Activated CD4-positive, alpha-beta T cell treated with anti-CD3 and anti-CD28 coated beads for 36 hours (primary cell): Measurements from ENCODE around the gene RECK. TPM values are rescaled to one million over a fixed set of nuclear protein-coding genes. Genes with fewer than 3 reads are reported as not detected.

ENCODE experiments used
- ATAC-seq: fragments of 200-7000 bp; cut with Tn5 transposase; one replicate; pipeline ENCODE4 v1.10.0; 2021; ENCODE audit warnings: mild to moderate bottlenecking, moderate library complexity
- CTCF ChIA-PET: fragments of 350-600 bp; sonication (Branson Sonifier 250); formaldehyde crosslinking; loops from one replicate; lab custom pipeline; 2021; ENCODE audit warnings: antibody characterized with exemption; lab: Charles Lee
- POLR2A ChIA-PET: fragments of 350-600 bp; sonication (Branson Sonifier 250); formaldehyde crosslinking; loops from one replicate; lab custom pipeline; 2021; ENCODE audit warnings: antibody characterized with exemption, inconsistent platforms; lab: Charles Lee
- DNase-seq: peaks from one replicate; pipeline ENCODE4 v3.0.0-alpha.2; 2020
- H3K27ac Mint-ChIP-seq: one replicate; pipeline ENCODE4 v1.8.0; 2021; ENCODE audit warnings: mixed read lengths
- H3K27me3 Mint-ChIP-seq: one replicate; pipeline ENCODE4 v1.8.0; 2021; ENCODE audit warnings: mixed read lengths
- H3K36me3 Mint-ChIP-seq: one replicate; pipeline ENCODE4 v1.8.0; 2021; ENCODE audit warnings: low read depth, mixed read lengths
- H3K4me1 Mint-ChIP-seq: one replicate; pipeline ENCODE4 v1.8.0; 2021; ENCODE audit warnings: mixed read lengths
- H3K4me3 Mint-ChIP-seq: one replicate; pipeline ENCODE4 v1.8.0; 2021; ENCODE audit warnings: mild to moderate bottlenecking, moderate library complexity, mixed read lengths
- H3K9me3 Mint-ChIP-seq: one replicate; pipeline ENCODE4 v1.8.0; 2021; ENCODE audit warnings: low read depth, mixed read lengths
- intact Hi-C, 2 experiments: fragments of 100-400 bp; cut with DNase I in 1 of 2; cut with micrococcal nuclease in 1 of 2; formaldehyde crosslinking; loops; one replicate each; pipeline versions ENCODE4 v1.14.2 to v1.15.1; 2022 to 2024; cut with DNase I, micrococcal nuclease
- total RNA-seq, 2 experiments: library from RNA; stranded (reverse); gene quantifications; one replicate each; pipeline ENCODE4 v1.2.3, GENCODE V29; 2021

Gene RECK
- total RNA-seq, 2 experiments from 2014 or later, result 5.0 to 5.6 TPM

- peaks cover 66% of the 10 kb centered on the region for H3K4me1 Mint-ChIP-seq
- CTCF ChIA-PET, result no interaction called here
- no peak for DNase-seq
- intact Hi-C loops, result loop anchor here (5.0 kb wide), 3 partner anchors 36 to 349 kb away; no protein-coding TSS in a partner anchor
- no peak overlapping the region for H3K27ac Mint-ChIP-seq
- H3K36me3 Mint-ChIP-seq, result no peaks in the 10 kb centered on the region
- H3K27me3 Mint-ChIP-seq, result no peaks in the 10 kb centered on the region
- no peak for ATAC-seq
- no peak overlapping the region for H3K4me3 Mint-ChIP-seq
- H3K9me3 Mint-ChIP-seq, result no peaks in the 10 kb centered on the region
- POLR2A ChIA-PET, result no interaction called here
These were observed 101.8 kb downstream of the RECK start for GRCh38 chr9:36138496-36138895.

GRCh38 chr9:36138901-36139300 lies 102.2 kb downstream of the RECK start:
- H3K9me3 Mint-ChIP-seq, result no peaks in the 10 kb centered on the region
- DNase-seq (no peak), ATAC-seq (no peak)
- no peaks in the 10 kb centered on the region for H3K27me3 Mint-ChIP-seq
- ChIA-PET POLR2A (no interaction called here), CTCF (interaction anchor here (0.6 to 1.6 kb wide), 2 partner anchors 37 to 303 kb away, joined by 3 read pairs; no protein-coding TSS in a partner anchor)
- no peak overlapping the region for H3K4me3 Mint-ChIP-seq
- peaks cover 70% of the 10 kb centered on the region for H3K4me1 Mint-ChIP-seq
- intact Hi-C loops, result loop anchor here (5.0 kb wide), 3 partner anchors 37 to 348 kb away; no protein-coding TSS in a partner anchor
- H3K27ac Mint-ChIP-seq, result no peak overlapping the region
- H3K36me3 Mint-ChIP-seq, result peaks cover 1% of the 10 kb centered on the region

GRCh38 chr9:36140086-36141084 lies 103.7 kb downstream of the RECK start:
- peaks cover 85% of the 10 kb centered on the region for H3K4me1 Mint-ChIP-seq
- H3K4me3 Mint-ChIP-seq, result peak overlapping the region; percentile 46
- POLR2A ChIA-PET, result no interaction called here
- peaks cover 2% of the 10 kb centered on the region for H3K9me3 Mint-ChIP-seq
- CTCF ChIA-PET, result interaction anchor here (0.6 to 1.6 kb wide), 5 partner anchors 26 to 389 kb away, joined by 3 to 8 read pairs (median 3); no protein-coding TSS in a partner anchor
- DNase-seq (peak; percentile 68), ATAC-seq (peak; percentile 6)
- no peaks in the 10 kb centered on the region for H3K27me3 Mint-ChIP-seq
- intact Hi-C loops, result loop anchor here (1.0 kb wide), 2 partner anchors 11 to 104 kb away; partner anchors contain the start of gene RECK (in 1 of the 2)
- H3K36me3 Mint-ChIP-seq, result peaks cover 13% of the 10 kb centered on the region
- H3K27ac Mint-ChIP-seq, result peak overlapping the region; percentile 75

- Mint-ChIP-seq H3K4me3 (no peak overlapping the region), H3K4me1 (peaks cover 90% of the 10 kb centered on the region), H3K9me3 (peaks cover 11% of the 10 kb centered on the region), H3K36me3 (peaks cover 22% of the 10 kb centered on the region), H3K27ac (no peak overlapping the region), H3K27me3 (no peaks in the 10 kb centered on the region)
- no peak for ATAC-seq
- ChIA-PET CTCF (interaction anchor here (1.0 kb wide), 1 partner anchor 26 kb away, joined by 3 read pairs; no protein-coding TSS in a partner anchor), POLR2A (no interaction called here)
- DNase-seq, result no peak
- intact Hi-C loops, result no loop called here
These were observed 104.6 kb downstream of the RECK start for GRCh38 chr9:36141288-36141687.

GRCh38 chr9:36141761-36142160 lies 105.0 kb downstream of the RECK start:
- ATAC-seq (no peak), DNase-seq (no peak)
- H3K4me3 Mint-ChIP-seq, result no peak overlapping the region
- ChIA-PET POLR2A (no interaction called here), CTCF (interaction anchor here (1.0 to 1.4 kb wide), 3 partner anchors 9 to 25 kb away, joined by 3 to 4 read pairs (median 3); no protein-coding TSS in a partner anchor)
- H3K27me3 Mint-ChIP-seq, result no peaks in the 10 kb centered on the region
- H3K36me3 Mint-ChIP-seq, result peaks cover 24% of the 10 kb centered on the region
- intact Hi-C loops, result no loop called here
- peaks cover 91% of the 10 kb centered on the region for H3K4me1 Mint-ChIP-seq
- H3K9me3 Mint-ChIP-seq, result peaks cover 12% of the 10 kb centered on the region
- peak overlapping the region; percentile 72 for H3K27ac Mint-ChIP-seq

GRCh38 chr9:36142510-36143244 lies 106.0 kb downstream of the RECK start:
- CTCF ChIA-PET, result interaction anchor here (1.2 to 1.4 kb wide), 2 partner anchors 8 to 12 kb away, joined by 3 to 4 read pairs; no protein-coding TSS in a partner anchor
- DNase-seq (no peak), ATAC-seq (peak; percentile 15)
- Mint-ChIP-seq H3K27ac (peak overlapping the region; percentile 89), H3K4me1 (peaks cover 93% of the 10 kb centered on the region), H3K27me3 (no peaks in the 10 kb centered on the region), H3K4me3 (peak overlapping the region; percentile 67), H3K36me3 (peaks cover 29% of the 10 kb centered on the region), H3K9me3 (peaks cover 12% of the 10 kb centered on the region)
- intact Hi-C loops, result no loop called here
- POLR2A ChIA-PET, result interaction anchor here (1.2 kb wide), 1 partner anchor 48 kb away, joined by 3 read pairs; the partner anchor contains the start of gene CLTA

- POLR2A ChIA-PET, result interaction anchor here (1.2 kb wide), 1 partner anchor 47 kb away, joined by 3 read pairs; the partner anchor contains the start of gene CLTA
- H3K27me3 Mint-ChIP-seq, result no peaks in the 10 kb centered on the region
- H3K4me3 Mint-ChIP-seq, result peak overlapping the region; percentile 67
- peak overlapping the region; percentile 89 for H3K27ac Mint-ChIP-seq
- peaks cover 12% of the 10 kb centered on the region for H3K9me3 Mint-ChIP-seq
- DNase-seq, result no peak
- peaks cover 95% of the 10 kb centered on the region for H3K4me1 Mint-ChIP-seq
- intact Hi-C loops, result no loop called here
- CTCF ChIA-PET, result interaction anchor here (0.7 to 1.9 kb wide), 3 partner anchors 14 to 486 kb away, joined by 3 to 14 read pairs (median 3); no protein-coding TSS in a partner anchor
- no peak for ATAC-seq
- H3K36me3 Mint-ChIP-seq, result peaks cover 29% of the 10 kb centered on the region
These were observed 106.5 kb downstream of the RECK start for GRCh38 chr9:36143245-36143641.

GRCh38 chr9:36144309-36145232 lies 107.9 kb downstream of the RECK start:
- Mint-ChIP-seq H3K36me3 (peaks cover 29% of the 10 kb centered on the region), H3K4me1 (peaks cover 93% of the 10 kb centered on the region), H3K27me3 (no peaks in the 10 kb centered on the region), H3K4me3 (peak overlapping the region; percentile 67), H3K27ac (peak overlapping the region; percentile 89), H3K9me3 (peaks cover 12% of the 10 kb centered on the region)
- DNase-seq (no peak), ATAC-seq (peak; percentile 44)
- CTCF ChIA-PET, result interaction anchor here (0.6 to 1.9 kb wide), 8 partner anchors 8 to 488 kb away, joined by 3 to 14 read pairs (median 3); no protein-coding TSS in a partner anchor
- POLR2A ChIA-PET, result no interaction called here
- intact Hi-C loops, result loop anchor here in 1 of 2 experiments (1.0 kb wide), 1 partner anchor 8 kb away; the partner anchor contains the start of gene GLIPR2

GRCh38 chr9:36145970-36146369 lies 109.3 kb downstream of the RECK start:
- H3K36me3 Mint-ChIP-seq, result peaks cover 31% of the 10 kb centered on the region
- ChIA-PET CTCF (no interaction called here), POLR2A (no interaction called here)
- H3K9me3 Mint-ChIP-seq, result peaks cover 12% of the 10 kb centered on the region
- intact Hi-C loops, result no loop called here
- H3K4me1 Mint-ChIP-seq, result peaks cover 91% of the 10 kb centered on the region
- no peak overlapping the region for H3K27ac Mint-ChIP-seq
- no peak overlapping the region for H3K4me3 Mint-ChIP-seq
- ATAC-seq, result no peak
- DNase-seq, result no peak
- no peaks in the 10 kb centered on the region for H3K27me3 Mint-ChIP-seq

GRCh38 chr9:36146651-36147050 lies 109.9 kb downstream of the RECK start:
- H3K4me1 Mint-ChIP-seq, result peaks cover 91% of the 10 kb centered on the region
- H3K27ac Mint-ChIP-seq, result no peak overlapping the region
- H3K9me3 Mint-ChIP-seq, result peaks cover 12% of the 10 kb centered on the region
- H3K27me3 Mint-ChIP-seq, result no peaks in the 10 kb centered on the region
- ChIA-PET CTCF (interaction anchor here (1.4 kb wide), 1 partner anchor 159 kb away, joined by 3 read pairs; no protein-coding TSS in a partner anchor), POLR2A (no interaction called here)
- DNase-seq (no peak), ATAC-seq (no peak)
- intact Hi-C loops, result no loop called here
- H3K36me3 Mint-ChIP-seq, result peaks cover 31% of the 10 kb centered on the region
- H3K4me3 Mint-ChIP-seq, result no peak overlapping the region
